Activated CD8-positive, alpha-beta memory T cell treated with anti-CD3 and anti-CD28 coated beads for 1 hour (primary cell): ENCODE data around the gene SLC38A3.

Experiments used
- DNase-seq, 2 donors: peaks; one replicate each; pipeline ENCODE4 v3.0.0-alpha.2; 2020; ENCODE audit warnings: low read depth in 1 of 2; ENCODE audit errors: extremely low read depth in 1 of 2

Gene SLC38A3

GRCh38 chr3:50168791-50169190 lies 36.3 kb upstream of the SLC38A3 start:
- no peak for DNase-seq

GRCh38 chr3:50169232-50169832 lies 35.7 kb upstream of the SLC38A3 start:
- DNase-seq = no peak

GRCh38 chr3:50169858-50170257 lies 35.2 kb upstream of the SLC38A3 start:
- DNase-seq = no peak

GRCh38 chr3:50170689-50171088 lies 34.4 kb upstream of the SLC38A3 start:
- DNase-seq = no peak

- DNase-seq = no peak
Measured at GRCh38 chr3:50171540-50172301, 33.4 kb upstream of the SLC38A3 start.

GRCh38 chr3:50172626-50173220 lies 32.3 kb upstream of the SLC38A3 start:
- no peak for DNase-seq

GRCh38 chr3:50173685-50174516 lies 31.2 kb upstream of the SLC38A3 start:
- no peak for DNase-seq

- DNase-seq = no peak
Measured at GRCh38 chr3:50174517-50174895, 30.6 kb upstream of the SLC38A3 start.

GRCh38 chr3:50174947-50175524 lies 30.0 kb upstream of the SLC38A3 start:
- no peak for DNase-seq

- no peak for DNase-seq
Measured at GRCh38 chr3:50177346-50177745, 27.7 kb upstream of the SLC38A3 start.

- DNase-seq = no peak
Measured at GRCh38 chr3:50179710-50180109, 25.4 kb upstream of the SLC38A3 start.

GRCh38 chr3:50181985-50182384 lies 23.1 kb upstream of the SLC38A3 start:
- DNase-seq = no peak

GRCh38 chr3:50182533-50183099 lies 22.5 kb upstream of the SLC38A3 start:
- DNase-seq = no peak

GRCh38 chr3:50183755-50184154 lies 21.3 kb upstream of the SLC38A3 start:
- DNase-seq = no peak

- no peak for DNase-seq
Measured at GRCh38 chr3:50184242-50184978, 20.7 kb upstream of the SLC38A3 start.

GRCh38 chr3:50185230-50185629 lies 19.8 kb upstream of the SLC38A3 start:
- DNase-seq = no peak

- DNase-seq = no peak
Measured at GRCh38 chr3:50186096-50186495, 19.0 kb upstream of the SLC38A3 start.

- no peak for DNase-seq
Measured at GRCh38 chr3:50187750-50188149, 17.3 kb upstream of the SLC38A3 start.

GRCh38 chr3:50189274-50189673 lies 15.8 kb upstream of the SLC38A3 start:
- DNase-seq = no peak

- DNase-seq = no peak
Measured at GRCh38 chr3:50189989-50190388, 15.1 kb upstream of the SLC38A3 start.
